ENCODE results near the gene HLF. TPM values are rescaled to one million over a fixed set of nuclear protein-coding genes. Genes with fewer than 3 reads are reported as not detected.

Gene HLF
- total and polyA plus RNA-seq, 9 donors, result 28.0 to 106 (median 40.8) TPM

GRCh38 chr17:55298111-55298730, 33.5 kb downstream of the HLF start:
- 87 to 93% (median 88%) methylated on average over 3 of the region's 3 CpGs for WGBS, 3 donors
- no peak for DNase-seq
- Histone ChIP-seq H3K27me3 (no peaks in the 10 kb centered on the region), H3K27ac (no peak overlapping the region), H3K36me3 (no peaks in the 10 kb centered on the region), H3K9me3 (no peaks in the 10 kb centered on the region), H3K4me1 (ENCODE audit: insufficient read depth) (peaks cover 4% of the 10 kb centered on the region), H3K4me3 (no peak overlapping the region)
- TF ChIP-seq EP300 (IDR thresholded peaks at IDR 0.05), result no peak
- TF ChIP-seq, protein P1, sequence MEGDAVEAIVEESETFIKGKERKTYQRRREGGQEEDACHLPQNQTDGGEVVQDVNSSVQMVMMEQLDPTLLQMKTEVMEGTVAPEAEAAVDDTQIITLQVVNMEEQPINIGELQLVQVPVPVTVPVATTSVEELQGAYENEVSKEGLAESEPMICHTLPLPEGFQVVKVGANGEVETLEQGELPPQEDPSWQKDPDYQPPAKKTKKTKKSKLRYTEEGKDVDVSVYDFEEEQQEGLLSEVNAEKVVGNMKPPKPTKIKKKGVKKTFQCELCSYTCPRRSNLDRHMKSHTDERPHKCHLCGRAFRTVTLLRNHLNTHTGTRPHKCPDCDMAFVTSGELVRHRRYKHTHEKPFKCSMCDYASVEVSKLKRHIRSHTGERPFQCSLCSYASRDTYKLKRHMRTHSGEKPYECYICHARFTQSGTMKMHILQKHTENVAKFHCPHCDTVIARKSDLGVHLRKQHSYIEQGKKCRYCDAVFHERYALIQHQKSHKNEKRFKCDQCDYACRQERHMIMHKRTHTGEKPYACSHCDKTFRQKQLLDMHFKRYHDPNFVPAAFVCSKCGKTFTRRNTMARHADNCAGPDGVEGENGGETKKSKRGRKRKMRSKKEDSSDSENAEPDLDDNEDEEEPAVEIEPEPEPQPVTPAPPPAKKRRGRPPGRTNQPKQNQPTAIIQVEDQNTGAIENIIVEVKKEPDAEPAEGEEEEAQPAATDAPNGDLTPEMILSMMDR (IDR thresholded peaks at IDR 0.05), result no peak
- TF ChIP-seq POLR2A (IDR thresholded peaks at IDR 0.05), result no peak
- intact Hi-C loops (cut with DNase I), result no loop called here

DNA sequence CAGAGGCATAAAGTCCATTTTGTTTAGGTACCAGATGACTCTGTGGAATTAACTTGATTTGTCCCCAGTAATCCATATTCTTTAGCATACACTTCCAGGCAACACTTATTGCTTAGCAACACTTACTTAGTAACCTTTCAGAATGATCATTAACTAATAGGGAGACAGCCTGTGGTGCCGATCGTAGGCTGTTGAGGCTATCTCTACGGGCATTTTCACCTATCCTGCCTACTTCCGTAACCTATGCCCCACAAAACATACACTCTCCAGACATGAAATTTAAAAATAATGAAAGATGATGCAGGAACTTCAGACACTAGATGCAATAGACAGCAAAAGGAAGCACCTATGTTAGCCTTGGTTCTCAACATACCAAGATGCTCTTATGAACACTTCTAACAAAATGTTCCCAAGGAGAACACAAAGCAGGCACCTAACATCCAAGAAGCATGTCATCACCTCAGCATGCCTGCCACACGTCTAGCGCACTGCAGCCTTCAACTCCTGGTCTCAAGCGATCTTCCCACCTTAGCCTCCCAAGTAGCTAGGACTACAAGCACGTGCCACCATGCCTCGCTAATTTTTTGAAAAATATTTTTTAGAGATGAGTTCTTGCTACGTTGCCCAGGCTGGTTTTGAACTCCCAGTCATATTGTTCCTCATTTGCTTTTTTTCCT, 34.5 kb downstream of the HLF start:
- Histone ChIP-seq H3K27me3 (no peaks in the 10 kb centered on the region), H3K27ac (no peak overlapping the region), H3K9me3 (no peaks in the 10 kb centered on the region), H3K36me3 (no peaks in the 10 kb centered on the region), H3K4me3 (no peak overlapping the region), H3K4me1 (ENCODE audit: insufficient read depth) (peaks cover 4% of the 10 kb centered on the region)
- WGBS, 3 donors, result 90 to 94% (median 93%) methylated on average over 10 of the region's 10 CpGs
- TF ChIP-seq POLR2A (IDR thresholded peaks at IDR 0.05) (no peak), EP300 (IDR thresholded peaks at IDR 0.05) (no peak)
- TF ChIP-seq, protein P1 (IDR thresholded peaks at IDR 0.05), result no peak
- no peak for DNase-seq
- intact Hi-C loops (cut with DNase I), result no loop called here

DNA sequence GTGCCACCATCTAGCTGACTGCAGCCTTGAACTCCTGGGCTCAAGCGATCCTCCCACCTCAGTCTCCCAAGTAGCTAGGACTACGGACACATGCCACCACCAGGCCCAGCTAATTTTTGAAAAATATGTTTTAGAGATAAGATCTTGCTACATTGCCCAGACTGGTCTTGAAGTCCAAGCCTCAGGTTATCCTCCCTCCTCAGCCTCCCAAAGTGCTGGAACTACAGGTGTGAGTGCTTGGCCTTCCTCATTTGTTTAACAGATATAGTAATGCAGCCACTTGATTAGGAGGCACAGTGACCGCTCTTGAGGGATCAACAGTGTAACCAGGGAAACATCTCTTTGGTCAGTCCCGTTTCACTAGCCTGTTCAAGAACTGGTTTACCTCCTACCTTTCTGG, 35.1 kb downstream of the HLF start:
- Histone ChIP-seq H3K27ac (no peak overlapping the region), H3K36me3 (no peaks in the 10 kb centered on the region), H3K27me3 (no peaks in the 10 kb centered on the region), H3K4me1 (ENCODE audit: insufficient read depth) (peaks cover 4% of the 10 kb centered on the region), H3K9me3 (no peaks in the 10 kb centered on the region), H3K4me3 (no peak overlapping the region)
- WGBS, 3 donors, result 95 to 96% (median 95%) methylated on average over 4 of the region's 4 CpGs
- TF ChIP-seq POLR2A (IDR thresholded peaks at IDR 0.05), result no peak
- TF ChIP-seq EP300 (IDR thresholded peaks at IDR 0.05), result no peak
- TF ChIP-seq, protein P1 (IDR thresholded peaks at IDR 0.05), result no peak
- intact Hi-C loops (cut with DNase I), result loop anchor here in 1 of 4 donors (5.0 kb wide), 1 partner anchor 38 kb away; the partner anchor contains the start of gene HLF
- no peak for DNase-seq

GRCh38 chr17:55300479-55301290, 35.9 kb downstream of the HLF start:
- intact Hi-C loops (cut with DNase I), result loop anchor here in 1 of 4 donors (5.0 kb wide), 1 partner anchor 38 kb away; the partner anchor contains the start of gene HLF
- WGBS, 3 donors, result 91 to 93% (median 92%) methylated on average over 6 of the region's 6 CpGs
- TF ChIP-seq EP300 (IDR thresholded peaks at IDR 0.05) (no peak), POLR2A (IDR thresholded peaks at IDR 0.05) (no peak)
- H3K4me3 ChIP-seq, result no peak overlapping the region
- no peaks in the 10 kb centered on the region for H3K9me3 ChIP-seq
- no peak for DNase-seq
- peaks cover 3% of the 10 kb centered on the region for H3K4me1 ChIP-seq (ENCODE audit: insufficient read depth)
- no peaks in the 10 kb centered on the region for H3K36me3 ChIP-seq
- H3K27ac ChIP-seq, result no peak overlapping the region
- H3K27me3 ChIP-seq, result no peaks in the 10 kb centered on the region

Data from ovary (tissue), 9 donors.